HepG2 (cell line): ENCODE measurements around the gene ZBTB22. TPM values are rescaled to one million over a fixed set of nuclear protein-coding genes. Genes with fewer than 3 reads are reported as not detected.

Source experiments
- ARNT2 ChIP-seq: sonication (generic); formaldehyde crosslinking; IDR thresholded peaks from 2 replicates; pipeline ENCODE4 v1.8.0; 2022; ENCODE audit warnings: mild to moderate bottlenecking, low read depth, missing genetic modification reagents, moderate library complexity
- ATAD3A ChIP-seq: sonication (generic); formaldehyde crosslinking; IDR thresholded peaks from 2 replicates; pipeline ENCODE4 v1.4.0; 2020; ENCODE audit warnings: missing genetic modification reagents
- EHMT2 ChIP-seq: fragments of 200-600 bp; sonication (generic); IDR thresholded peaks from 2 replicates; pipeline ENCODE4 v1.7.0; 2017; ENCODE audit warnings: antibody characterized with exemption, low read depth, low read length, borderline replicate concordance
- ETV5 ChIP-seq: IDR thresholded peaks from 2 replicates; pipeline ENCODE4 v1.6.1; 2018; ENCODE audit warnings: missing biosample characterization, missing genetic modification reagents, inconsistent platforms, borderline replicate concordance
- HNF4A ChIP-seq: sonication (generic); formaldehyde crosslinking; IDR thresholded peaks from 2 replicates; pipeline ENCODE4 v1.4.0; 2020; ENCODE audit warnings: missing genetic modification reagents
- LCORL ChIP-seq, 2 experiments: fragments of 450-650 bp in 1 of 2; sonication (generic) in 1 of 2; formaldehyde crosslinking in 1 of 2; IDR thresholded peaks; 2 replicates each; pipeline versions ENCODE4 v1.5.0 to v1.6.1; 2017 to 2020; ENCODE audit warnings: antibody characterized with exemption in 1 of 2, missing genetic modification reagents in 1 of 2
- MBD4 ChIP-seq: IDR thresholded peaks from 2 replicates; pipeline ENCODE4 v1.6.1; 2012; ENCODE audit warnings: low read length, inconsistent platforms, borderline replicate concordance
- SNRNP70 ChIP-seq: fragments of 200-400 bp; formaldehyde crosslinking; IDR thresholded peaks from 2 replicates; pipeline ENCODE4 v1.6.1; 2017; ENCODE audit warnings: mild to moderate bottlenecking, low read depth, low read length, moderate library complexity
- SRSF4 ChIP-seq: fragments of 200-400 bp; formaldehyde crosslinking; IDR thresholded peaks from one replicate; pipeline ENCODE4 v1.6.1; 2018; ENCODE audit warnings: mild to moderate bottlenecking, low read depth, low read length, moderate library complexity; ENCODE audit not compliant: poor library complexity, severe bottlenecking
- STAT5B ChIP-seq: sonication (generic); formaldehyde crosslinking; IDR thresholded peaks from 2 replicates; pipeline ENCODE4 v1.4.0; 2020; ENCODE audit warnings: missing genetic modification reagents
- TAF1 ChIP-seq: sonication (generic); formaldehyde crosslinking; IDR thresholded peaks from 2 replicates; pipeline ENCODE4 v1.4.0; 2020; ENCODE audit warnings: missing genetic modification reagents
- ZBTB7B ChIP-seq: sonication (generic); formaldehyde crosslinking; IDR thresholded peaks from 2 replicates; pipeline ENCODE4 v1.4.0; 2020; ENCODE audit warnings: missing genetic modification reagents
- ZFP36L1 ChIP-seq: sonication (generic); formaldehyde crosslinking; IDR thresholded peaks from 2 replicates; pipeline ENCODE4 v1.8.0; 2022; ENCODE audit warnings: mild to moderate bottlenecking, missing genetic modification reagents, moderate library complexity
- ZNF101 ChIP-seq: sonication (generic); formaldehyde crosslinking; IDR thresholded peaks from 2 replicates; pipeline ENCODE4 v1.4.0; 2020; ENCODE audit warnings: mild to moderate bottlenecking, low read depth, missing genetic modification reagents, borderline replicate concordance
- ZNF510 ChIP-seq: sonication (generic); formaldehyde crosslinking; IDR thresholded peaks from 2 replicates; pipeline ENCODE4 v1.4.0; 2020; ENCODE audit warnings: low read depth, mild to moderate bottlenecking, missing genetic modification reagents
- ZNF773 ChIP-seq: sonication (generic); formaldehyde crosslinking; IDR thresholded peaks from 2 replicates; pipeline ENCODE4 v1.4.0; 2020; ENCODE audit warnings: missing genetic modification reagents, borderline replicate concordance
- ZNF781 ChIP-seq: sonication (generic); formaldehyde crosslinking; IDR thresholded peaks from 2 replicates; pipeline ENCODE4 v1.5.1; 2020; ENCODE audit warnings: borderline replicate concordance, mild to moderate bottlenecking, missing genetic modification reagents; ENCODE audit errors: not compliant biosample characterization
- polyA plus RNA-seq, 8 experiments: library from polyadenylated mRNA; depleted of rRNA in 3 of 8; stranded (reverse) in 7 of 8; unstranded in 1 of 8; fragments of >200 nt; fragmentation: Illumina TruSeq in 4 of 8; extraction: Trizol in 4 of 8; gene quantifications; 2 replicates each; pipeline versions ENCODE4 v1.2.1 to v1.2.3, GENCODE V29; 2011 to 2016; ENCODE audit warnings: low read depth in 4 of 8, missing spikeins in 1 of 8, mixed read lengths in 1 of 8; ENCODE audit not compliant: insufficient read depth in 1 of 8
- total RNA-seq, 5 experiments: library from RNA; depleted of rRNA; stranded (reverse); fragments of >200 nt; fragmentation: Illumina TruSeq; extraction: Trizol; gene quantifications; 2 replicates each; pipeline ENCODE4 v1.2.3, GENCODE V29; 2016; ENCODE audit warnings: low read depth in 1 of 5
- TF ChIP-seq, protein P1 (sequence below): sonication (generic); formaldehyde crosslinking; IDR thresholded peaks from 2 replicates; pipeline ENCODE4 v1.5.0; 2020; ENCODE audit warnings: mild to moderate bottlenecking, missing genetic modification reagents, borderline replicate concordance
- TF ChIP-seq, protein P2 (sequence below): sonication (generic); formaldehyde crosslinking; IDR thresholded peaks from 2 replicates; pipeline ENCODE4 v1.5.0; 2020; ENCODE audit warnings: mild to moderate bottlenecking, missing genetic modification reagents
- TF ChIP-seq, protein P3 (sequence below): sonication (generic); formaldehyde crosslinking; IDR thresholded peaks from 2 replicates; pipeline ENCODE4 v1.4.0; 2020; ENCODE audit warnings: mild to moderate bottlenecking, missing genetic modification reagents
- TF ChIP-seq, protein P4 (sequence below): sonication (generic); formaldehyde crosslinking; IDR thresholded peaks from 2 replicates; pipeline ENCODE4 v1.5.0; 2020; ENCODE audit warnings: missing genetic modification reagents

ZBTB22 gene
- total and polyA plus RNA-seq, 2 of the 13 experiments (the other 11 are each of a cell fraction or from before 2014, with no cell fraction given) = 8.0 to 10.6 TPM

DNA sequence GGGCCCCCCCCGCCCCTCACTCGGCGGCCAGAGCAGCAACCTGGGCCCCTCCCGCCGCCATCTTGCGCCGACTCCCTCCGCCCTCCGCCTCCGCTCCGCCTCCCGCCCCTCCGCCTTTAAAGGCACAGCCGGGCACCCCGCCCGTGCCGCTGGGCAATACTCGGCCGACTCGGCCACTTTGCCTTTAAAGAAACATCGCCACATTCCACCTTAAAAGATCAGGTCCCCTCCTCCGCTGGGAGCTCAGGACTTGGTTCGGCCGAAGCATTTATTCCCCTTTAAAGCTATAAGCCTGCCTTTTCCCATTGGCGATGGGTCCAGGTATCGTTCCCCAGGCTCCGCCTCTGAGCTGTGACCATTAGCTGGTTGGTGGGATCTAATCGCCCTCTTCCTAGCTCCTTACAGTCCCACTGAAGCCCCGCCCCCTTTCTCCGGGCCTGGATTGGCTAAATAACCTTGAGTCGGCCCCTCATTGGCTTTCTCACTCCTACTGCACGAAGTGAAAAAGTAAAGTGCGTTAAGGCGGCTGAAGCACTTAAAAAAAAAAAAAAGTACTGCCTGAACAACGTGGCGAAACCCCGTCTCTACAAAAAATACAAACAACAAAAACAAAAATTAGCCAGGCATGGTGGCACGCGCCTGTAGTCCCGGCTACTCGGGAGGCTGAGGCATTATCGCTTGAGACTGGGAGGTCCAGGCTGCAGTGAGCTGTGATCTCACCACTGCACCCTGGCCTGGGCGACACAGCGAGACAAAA lies at the start of gene ZBTB22 (continued):
- TF ChIP-seq ZNF101 (CRISPR knock-in tag) (no peak), ZBTB7B (CRISPR knock-in tag) (no peak), ZNF781 (peak; percentile 30), SNRNP70 (no peak), TAF1 (peak; percentile 65; the same call in 1 of the 2 replicates), LCORL (IDR thresholded peaks at IDR 0.05) (no peak), LCORL (CRISPR knock-in tag; IDR thresholded peaks at IDR 0.05) (0 out of 2 replicates have a peak, but pooled peaks have one; percentile 17), STAT5B (CRISPR knock-in tag) (no peak), SRSF4 (no peak), MBD4 (no peak), ARNT2 (peak; percentile 43; the same call in 1 of the 2 replicates), ZNF773 (no peak), ATAD3A (CRISPR knock-in tag) (no peak), ZNF510 (CRISPR knock-in tag) (no peak), EHMT2 (no peak), ZFP36L1 (CRISPR knock-in tag) (0 out of 2 replicates have a peak, but pooled peaks have one; percentile 24), ETV5 (CRISPR knock-in tag) (no peak), HNF4A (CRISPR knock-in tag) (peak; percentile 11; the same call in 1 of the 2 replicates)
- TF ChIP-seq, protein P1, sequence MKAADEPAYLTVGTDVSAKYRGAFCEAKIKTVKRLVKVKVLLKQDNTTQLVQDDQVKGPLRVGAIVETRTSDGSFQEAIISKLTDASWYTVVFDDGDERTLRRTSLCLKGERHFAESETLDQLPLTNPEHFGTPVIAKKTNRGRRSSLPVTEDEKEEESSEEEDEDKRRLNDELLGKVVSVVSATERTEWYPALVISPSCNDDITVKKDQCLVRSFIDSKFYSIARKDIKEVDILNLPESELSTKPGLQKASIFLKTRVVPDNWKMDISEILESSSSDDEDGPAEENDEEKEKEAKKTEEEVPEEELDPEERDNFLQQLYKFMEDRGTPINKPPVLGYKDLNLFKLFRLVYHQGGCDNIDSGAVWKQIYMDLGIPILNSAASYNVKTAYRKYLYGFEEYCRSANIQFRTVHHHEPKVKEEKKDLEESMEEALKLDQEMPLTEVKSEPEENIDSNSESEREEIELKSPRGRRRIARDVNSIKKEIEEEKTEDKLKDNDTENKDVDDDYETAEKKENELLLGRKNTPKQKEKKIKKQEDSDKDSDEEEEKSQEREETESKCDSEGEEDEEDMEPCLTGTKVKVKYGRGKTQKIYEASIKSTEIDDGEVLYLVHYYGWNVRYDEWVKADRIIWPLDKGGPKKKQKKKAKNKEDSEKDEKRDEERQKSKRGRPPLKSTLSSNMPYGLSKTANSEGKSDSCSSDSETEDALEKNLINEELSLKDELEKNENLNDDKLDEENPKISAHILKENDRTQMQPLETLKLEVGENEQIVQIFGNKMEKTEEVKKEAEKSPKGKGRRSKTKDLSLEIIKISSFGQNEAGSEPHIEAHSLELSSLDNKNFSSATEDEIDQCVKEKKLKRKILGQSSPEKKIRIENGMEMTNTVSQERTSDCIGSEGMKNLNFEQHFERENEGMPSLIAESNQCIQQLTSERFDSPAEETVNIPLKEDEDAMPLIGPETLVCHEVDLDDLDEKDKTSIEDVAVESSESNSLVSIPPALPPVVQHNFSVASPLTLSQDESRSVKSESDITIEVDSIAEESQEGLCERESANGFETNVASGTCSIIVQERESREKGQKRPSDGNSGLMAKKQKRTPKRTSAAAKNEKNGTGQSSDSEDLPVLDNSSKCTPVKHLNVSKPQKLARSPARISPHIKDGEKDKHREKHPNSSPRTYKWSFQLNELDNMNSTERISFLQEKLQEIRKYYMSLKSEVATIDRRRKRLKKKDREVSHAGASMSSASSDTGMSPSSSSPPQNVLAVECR = peak; percentile 75; the same call in 1 of the 2 replicates
- TF ChIP-seq, protein P2, sequence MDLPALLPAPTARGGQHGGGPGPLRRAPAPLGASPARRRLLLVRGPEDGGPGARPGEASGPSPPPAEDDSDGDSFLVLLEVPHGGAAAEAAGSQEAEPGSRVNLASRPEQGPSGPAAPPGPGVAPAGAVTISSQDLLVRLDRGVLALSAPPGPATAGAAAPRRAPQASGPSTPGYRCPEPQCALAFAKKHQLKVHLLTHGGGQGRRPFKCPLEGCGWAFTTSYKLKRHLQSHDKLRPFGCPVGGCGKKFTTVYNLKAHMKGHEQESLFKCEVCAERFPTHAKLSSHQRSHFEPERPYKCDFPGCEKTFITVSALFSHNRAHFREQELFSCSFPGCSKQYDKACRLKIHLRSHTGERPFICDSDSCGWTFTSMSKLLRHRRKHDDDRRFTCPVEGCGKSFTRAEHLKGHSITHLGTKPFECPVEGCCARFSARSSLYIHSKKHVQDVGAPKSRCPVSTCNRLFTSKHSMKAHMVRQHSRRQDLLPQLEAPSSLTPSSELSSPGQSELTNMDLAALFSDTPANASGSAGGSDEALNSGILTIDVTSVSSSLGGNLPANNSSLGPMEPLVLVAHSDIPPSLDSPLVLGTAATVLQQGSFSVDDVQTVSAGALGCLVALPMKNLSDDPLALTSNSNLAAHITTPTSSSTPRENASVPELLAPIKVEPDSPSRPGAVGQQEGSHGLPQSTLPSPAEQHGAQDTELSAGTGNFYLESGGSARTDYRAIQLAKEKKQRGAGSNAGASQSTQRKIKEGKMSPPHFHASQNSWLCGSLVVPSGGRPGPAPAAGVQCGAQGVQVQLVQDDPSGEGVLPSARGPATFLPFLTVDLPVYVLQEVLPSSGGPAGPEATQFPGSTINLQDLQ (CRISPR knock-in tag) = no peak
- TF ChIP-seq, protein P3, sequence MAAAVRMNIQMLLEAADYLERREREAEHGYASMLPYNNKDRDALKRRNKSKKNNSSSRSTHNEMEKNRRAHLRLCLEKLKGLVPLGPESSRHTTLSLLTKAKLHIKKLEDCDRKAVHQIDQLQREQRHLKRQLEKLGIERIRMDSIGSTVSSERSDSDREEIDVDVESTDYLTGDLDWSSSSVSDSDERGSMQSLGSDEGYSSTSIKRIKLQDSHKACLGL = no peak
- TF ChIP-seq, protein P4, sequence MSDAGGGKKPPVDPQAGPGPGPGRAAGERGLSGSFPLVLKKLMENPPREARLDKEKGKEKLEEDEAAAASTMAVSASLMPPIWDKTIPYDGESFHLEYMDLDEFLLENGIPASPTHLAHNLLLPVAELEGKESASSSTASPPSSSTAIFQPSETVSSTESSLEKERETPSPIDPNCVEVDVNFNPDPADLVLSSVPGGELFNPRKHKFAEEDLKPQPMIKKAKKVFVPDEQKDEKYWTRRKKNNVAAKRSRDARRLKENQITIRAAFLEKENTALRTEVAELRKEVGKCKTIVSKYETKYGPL (CRISPR knock-in tag) = no peak
